DMS79 treated with DMSO at 0.1 percent for 48 hours (cell line): ENCODE data around the gene AQP1.
A peak's percentile ranks its signal among the peaks of the same experiment; 100 is the strongest.

ENCODE experiments used
- DNase-seq: peaks from one replicate; lab custom pipeline; 2025; lab: John Stamatoyannopoulos, UW

The AQP1 gene

DNA sequence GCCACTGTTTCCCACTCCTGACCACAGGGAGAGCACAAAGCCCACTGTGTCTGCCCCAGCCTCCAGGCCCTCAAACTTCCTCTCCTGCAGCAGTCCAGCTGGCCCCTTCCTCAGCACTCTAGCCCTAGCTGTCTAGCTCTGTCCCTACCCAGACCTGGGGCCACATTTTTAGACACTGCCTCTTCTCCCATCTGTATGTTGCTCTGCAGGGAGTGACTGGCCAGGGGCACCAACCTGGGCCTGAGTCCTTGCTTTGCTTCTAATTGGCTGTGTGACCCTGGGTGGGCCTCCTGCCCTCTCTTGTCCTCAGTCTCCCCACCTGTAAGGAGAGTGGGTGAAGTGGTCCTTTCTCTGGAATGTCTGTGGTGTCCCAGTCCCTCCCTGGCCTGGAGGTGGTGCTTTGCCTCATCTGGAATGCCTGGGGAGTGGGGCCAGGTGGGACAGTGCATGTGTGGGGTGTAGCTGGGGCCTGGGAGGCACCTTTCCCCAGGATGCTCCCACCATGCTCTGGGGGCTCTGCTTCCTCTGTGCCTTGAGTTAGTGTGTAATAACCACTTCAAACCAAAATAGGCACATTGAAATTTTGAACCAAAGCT is 25.1 kb downstream of the AQP1 start:
- no peak for DNase-seq

- DNase-seq = no peak
Observed at GRCh38 chr7:30937416-30937815, 25.8 kb downstream of the AQP1 start.

DNA sequence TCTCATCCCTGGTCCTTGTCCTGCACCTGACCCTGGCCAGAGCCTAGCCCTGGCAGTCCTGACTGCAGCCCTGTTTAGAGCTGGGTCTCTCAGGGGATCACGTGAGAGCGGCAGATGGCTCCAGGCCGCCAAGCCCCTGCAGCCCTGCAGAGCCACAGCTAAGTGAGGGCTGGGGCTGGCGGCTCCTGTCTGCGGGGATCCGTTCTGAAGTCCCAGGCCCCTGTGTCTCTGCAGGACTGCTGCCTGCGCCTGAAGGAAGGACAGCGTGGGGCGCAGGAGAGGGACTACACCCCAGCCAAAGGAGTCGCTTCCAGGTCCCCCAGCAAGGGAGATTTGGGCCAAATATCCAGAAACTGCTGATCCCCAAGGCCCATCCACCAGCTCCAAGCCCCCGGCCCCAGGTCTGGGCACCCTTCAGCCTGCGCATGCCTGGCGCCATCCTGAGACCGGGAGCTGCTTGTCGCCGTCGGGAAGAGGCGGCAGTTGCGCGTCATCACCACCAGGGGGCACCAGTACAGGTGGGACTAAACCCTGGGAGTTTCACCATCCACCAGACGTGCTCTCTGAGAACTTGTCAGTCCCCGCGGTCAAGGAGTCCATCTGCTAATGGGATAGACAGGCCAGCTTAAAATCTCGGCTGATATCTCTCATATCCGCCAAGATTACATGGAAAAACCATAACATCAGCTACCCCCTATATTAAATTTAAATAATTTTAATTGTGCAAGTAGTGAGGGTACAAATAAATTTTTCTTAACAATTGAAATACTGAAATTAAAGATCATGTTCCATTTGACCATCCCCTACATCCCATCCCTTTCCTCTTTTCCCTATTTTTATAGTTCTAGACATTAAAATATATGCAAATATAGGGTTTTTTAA is 27.0 kb downstream of the AQP1 start:
- DNase-seq = peak; percentile 77

- no peak for DNase-seq
Observed at GRCh38 chr7:30941582-30942323, 30.1 kb downstream of the AQP1 start.

GRCh38 chr7:30950197-30950596 is 38.5 kb downstream of the AQP1 start:
- DNase-seq = no peak

GRCh38 chr7:30954914-30955313 is 43.3 kb downstream of the AQP1 start:
- no peak for DNase-seq

DNA sequence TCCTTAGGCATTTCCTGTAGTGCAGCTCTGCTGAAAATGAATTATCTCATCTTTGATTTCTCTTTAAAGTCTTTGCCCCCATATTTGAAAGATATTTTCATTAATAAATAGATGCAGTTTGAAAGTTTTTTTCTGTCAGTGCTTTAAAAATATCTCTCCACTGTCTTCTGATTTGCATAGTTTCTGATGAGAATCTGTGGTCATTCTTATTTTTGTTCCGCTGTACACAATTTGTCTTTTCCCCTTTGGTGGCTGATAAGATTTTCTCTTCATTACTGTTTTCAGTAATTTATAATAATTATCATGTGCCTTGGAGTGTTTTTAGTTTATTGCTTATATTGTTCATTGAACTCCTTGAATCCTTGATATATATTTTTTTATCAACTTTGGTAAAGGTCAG is 45.1 kb downstream of the AQP1 start:
- DNase-seq = no peak

- DNase-seq = no peak
Observed at GRCh38 chr7:30963842-30964241, 52.2 kb downstream of the AQP1 start, which contains the start of gene GHRHR. GHRHR (plus strand) TSS chr7:30963953; CDS start chr7:30964069, 116 bp downstream.

DNA sequence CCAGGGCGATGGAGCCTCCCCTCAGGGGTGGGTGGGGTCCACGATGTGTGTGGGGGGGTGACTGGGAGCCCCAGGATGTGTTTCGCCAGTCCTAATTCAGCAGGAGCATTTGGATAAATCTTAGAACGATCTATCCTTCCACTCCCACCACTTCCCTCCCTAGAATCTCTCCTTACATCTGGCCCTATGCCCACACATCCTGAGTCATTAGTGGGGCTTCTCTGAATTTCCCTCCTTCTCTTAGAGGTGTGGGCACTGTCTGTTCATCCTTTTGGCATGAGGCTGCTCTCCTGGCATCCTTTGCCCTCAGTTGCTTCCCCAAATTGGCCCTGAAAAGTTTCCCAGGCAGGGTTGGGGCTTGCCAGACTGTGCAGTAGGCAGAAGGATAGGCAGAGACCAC is 53.7 kb downstream of the AQP1 start:
- DNase-seq = no peak

- no peak for DNase-seq
Observed at GRCh38 chr7:30965883-30966282, 54.2 kb downstream of the AQP1 start.

DNA sequence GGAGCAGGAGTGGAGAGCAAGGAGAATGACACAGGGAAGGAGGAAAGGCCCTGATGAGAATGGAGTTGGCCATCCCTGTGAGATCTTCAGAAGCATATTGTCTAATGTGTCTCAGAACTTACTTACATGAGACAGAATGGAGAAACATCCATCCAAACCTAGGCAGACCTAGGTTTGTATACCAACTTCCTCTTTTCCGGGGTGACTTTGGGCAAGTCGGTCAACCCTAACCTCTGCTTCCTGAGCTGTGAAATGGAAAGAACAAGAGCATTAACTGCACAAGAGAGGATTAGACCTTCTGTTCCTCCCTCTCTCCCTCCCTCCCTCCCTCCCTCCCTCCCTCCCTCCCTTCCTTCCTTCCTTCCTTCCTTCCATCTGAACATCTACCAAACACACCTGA is 56.6 kb downstream of the AQP1 start:
- no peak for DNase-seq

DNA sequence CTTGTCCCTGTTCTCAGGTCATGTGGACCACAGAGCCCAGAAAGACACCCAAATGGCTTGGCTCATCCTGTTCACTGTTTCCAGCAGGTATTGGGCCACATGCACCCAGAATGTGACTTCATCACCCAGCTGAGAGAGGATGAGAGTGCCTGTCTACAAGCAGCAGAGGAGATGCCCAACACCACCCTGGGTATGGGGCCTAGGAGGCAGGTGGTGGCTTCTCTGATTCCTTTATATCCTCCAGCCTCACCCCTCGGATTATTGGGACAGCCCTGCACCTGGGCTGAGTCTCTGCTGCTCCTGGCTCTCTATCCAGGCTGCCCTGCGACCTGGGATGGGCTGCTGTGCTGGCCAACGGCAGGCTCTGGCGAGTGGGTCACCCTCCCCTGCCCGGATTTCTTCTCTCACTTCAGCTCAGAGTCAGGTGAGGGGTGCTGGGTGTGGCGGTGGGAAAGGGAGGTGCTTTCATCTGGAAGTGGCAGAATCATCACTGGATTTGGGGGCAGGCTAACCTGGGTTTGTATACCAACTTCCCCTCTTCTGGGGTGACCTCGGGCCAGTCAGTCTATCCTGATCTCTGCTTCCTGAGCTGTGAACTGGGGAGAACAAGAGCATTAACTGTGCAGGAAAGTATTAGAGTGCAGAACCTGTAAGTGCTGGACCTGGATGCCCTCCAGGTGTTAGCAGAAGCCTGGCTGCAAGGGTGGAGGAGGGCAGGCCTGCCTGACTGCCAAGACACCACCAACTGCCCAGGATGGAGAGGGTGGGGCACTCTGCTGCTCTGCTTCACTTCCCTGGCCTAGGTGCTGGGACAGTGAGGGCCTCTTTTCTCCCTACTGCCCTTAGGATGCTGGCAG is 57.3 kb downstream of the AQP1 start:
- DNase-seq = no peak

GRCh38 chr7:30969604-30969970 is 57.9 kb downstream of the AQP1 start:
- no peak for DNase-seq

DNA sequence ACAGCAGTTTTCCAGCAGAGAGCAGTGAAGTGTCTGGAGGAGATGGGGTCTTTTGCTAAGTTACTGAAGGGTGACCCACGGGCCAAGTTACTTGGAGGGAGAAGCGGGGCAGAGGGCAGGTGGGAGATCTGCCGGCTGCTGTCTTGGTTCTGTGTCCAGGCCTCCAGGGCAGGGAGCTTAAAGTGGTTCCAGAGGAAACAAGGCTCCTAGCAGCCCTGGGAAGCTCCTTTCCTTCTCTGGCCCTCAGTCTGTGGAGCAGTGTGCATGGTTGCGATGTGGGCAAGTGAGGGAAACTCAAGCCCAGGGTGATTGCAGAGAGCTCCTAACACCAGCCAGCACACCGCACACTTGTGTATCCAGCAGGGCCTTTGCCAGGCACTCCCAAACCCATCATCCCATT is 58.4 kb downstream of the AQP1 start:
- DNase-seq = no peak

DNA sequence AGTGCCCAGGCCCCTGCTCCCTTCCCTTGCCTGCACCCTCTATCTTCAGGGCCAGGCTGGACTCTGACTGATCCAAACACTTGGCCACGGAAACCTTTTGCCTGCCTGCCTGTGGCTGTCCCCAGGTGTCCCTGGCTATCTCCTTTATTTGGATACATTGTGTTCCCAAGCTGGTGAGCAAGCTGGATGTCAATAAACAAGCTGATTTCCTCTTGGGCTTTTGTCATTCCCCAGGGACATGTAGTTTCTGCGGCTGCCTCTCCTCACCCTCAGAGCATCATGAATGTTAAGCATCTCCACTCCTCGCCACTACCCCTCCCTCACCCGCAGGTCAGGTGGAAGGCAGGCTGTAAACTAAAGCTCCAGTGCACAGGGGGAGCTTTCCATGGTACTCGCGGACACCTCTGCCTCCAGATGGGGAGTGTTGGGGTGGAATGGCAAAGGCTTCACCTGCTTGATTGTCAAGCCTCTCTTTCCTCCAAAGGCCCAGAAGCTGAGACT is 59.0 kb downstream of the AQP1 start:
- no peak for DNase-seq

DNA sequence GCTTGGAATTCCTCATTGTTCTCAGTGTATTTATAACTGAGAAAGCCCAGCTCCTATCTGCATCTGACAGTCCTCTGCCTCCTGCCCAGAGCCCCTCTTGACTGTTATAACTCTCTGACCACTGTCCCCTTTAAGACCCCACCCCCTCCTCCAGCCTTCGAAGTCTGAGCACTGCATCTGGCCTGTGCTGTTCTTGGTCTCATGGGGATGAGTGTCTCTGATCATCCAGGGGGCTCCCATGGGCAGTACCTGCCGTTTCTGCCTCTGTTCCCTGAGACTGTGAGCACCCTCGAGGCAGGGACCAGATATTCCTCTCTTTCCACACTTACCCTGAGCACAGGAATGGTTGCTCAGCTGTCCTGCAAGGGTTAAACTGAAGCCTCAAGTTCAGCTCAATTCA is 59.8 kb downstream of the AQP1 start:
- DNase-seq = no peak

DNA sequence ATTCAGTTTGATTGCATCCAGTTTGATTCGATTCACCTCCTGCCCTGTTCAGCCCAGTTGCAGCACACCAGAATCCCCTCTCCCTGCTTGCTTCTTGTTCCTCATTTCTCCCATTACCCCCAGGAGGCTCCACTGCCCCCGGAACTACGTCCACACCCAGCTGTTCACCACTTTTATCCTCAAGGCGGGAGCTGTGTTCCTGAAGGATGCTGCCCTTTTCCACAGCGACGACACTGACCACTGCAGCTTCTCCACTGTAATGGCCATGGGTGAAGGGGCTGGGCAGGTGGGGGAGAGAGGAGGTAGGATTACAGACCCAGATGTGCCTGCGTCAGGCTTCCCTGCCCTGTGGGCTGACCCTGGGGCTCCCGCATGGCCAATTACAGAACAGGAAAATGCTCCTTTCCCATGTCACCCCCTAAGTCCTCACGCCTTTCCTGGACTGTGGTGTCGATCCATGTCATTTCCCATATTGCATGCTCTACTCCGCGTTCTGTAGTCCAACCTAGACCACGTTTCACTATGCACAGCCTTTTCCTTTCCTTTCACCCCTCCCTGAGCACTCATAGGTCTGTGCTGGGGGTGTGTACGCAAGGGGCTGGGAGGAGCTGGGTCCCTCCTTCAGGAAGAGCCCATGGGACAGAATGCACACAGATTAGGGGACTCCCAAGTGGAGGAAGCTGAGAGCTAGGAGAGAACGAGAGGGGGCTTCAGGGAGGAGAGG is 60.3 kb downstream of the AQP1 start:
- peak; percentile 70 for DNase-seq

GRCh38 chr7:30973292-30973691 is 61.6 kb downstream of the AQP1 start:
- no peak for DNase-seq

GRCh38 chr7:30973791-30974604 is 62.3 kb downstream of the AQP1 start:
- DNase-seq = no peak

- DNase-seq = peak; percentile 6
Observed at GRCh38 chr7:30974605-30975255, 63.1 kb downstream of the AQP1 start.
